Stimulated activated naive CD8-positive, alpha-beta T cell treated with anti-CD3 and anti-CD28 coated beads, Interleukin-15, amount 100 ng/mL, for 72 hours (primary cell): ENCODE results near the gene TMPRSS9.
"Not testable (repeated sequence)": the region's sequence is repeated elsewhere in the genome, so short reads cannot be mapped to it uniquely, and the experiment has no call there.

Source experiments
- ATAC-seq: fragments of 150-1000 bp; cut with Tn5 transposase; 2 replicates; pipeline ENCODE4 v1.10.0; 2021; ENCODE audit warnings: mild to moderate bottlenecking, moderate library complexity
- DNase-seq, 2 donors: peaks; one replicate each; pipeline ENCODE4 v3.0.0; 2021 to 2022
- H3K27ac Mint-ChIP-seq, 2 donors: one replicate each; pipeline ENCODE4 v1.8.0; 2022; ENCODE audit warnings: mild to moderate bottlenecking in 2 of 2, mixed read lengths in 2 of 2, moderate library complexity in 2 of 2
- H3K27me3 Mint-ChIP-seq: one replicate; pipeline ENCODE4 v1.8.0; 2022; ENCODE audit warnings: mixed read lengths
- H3K4me1 Mint-ChIP-seq: one replicate; pipeline ENCODE4 v1.8.0; 2022; ENCODE audit warnings: mild to moderate bottlenecking, mixed read lengths
- H3K4me3 Mint-ChIP-seq, 2 donors: one replicate each; pipeline ENCODE4 v1.8.0; 2022; ENCODE audit warnings: mild to moderate bottlenecking in 2 of 2, mixed read lengths in 2 of 2, moderate library complexity in 1 of 2
- H3K9me3 Mint-ChIP-seq, 2 donors: one replicate each; pipeline ENCODE4 v1.8.0; 2022; ENCODE audit warnings: mixed read lengths in 2 of 2

Gene TMPRSS9

GRCh38 chr19:2345076-2345475 is 15.0 kb upstream of the TMPRSS9 start:
- Mint-ChIP-seq H3K4me1 (no peaks in the 10 kb centered on the region), H3K27ac (peak overlapping the region in 1 of 2 donors; percentile 43), H3K27me3 (no peaks in the 10 kb centered on the region), H3K4me3 (no peak overlapping the region), H3K9me3 (no peaks in the 10 kb centered on the region)
- ATAC-seq (no peak), DNase-seq (no peak)

DNA sequence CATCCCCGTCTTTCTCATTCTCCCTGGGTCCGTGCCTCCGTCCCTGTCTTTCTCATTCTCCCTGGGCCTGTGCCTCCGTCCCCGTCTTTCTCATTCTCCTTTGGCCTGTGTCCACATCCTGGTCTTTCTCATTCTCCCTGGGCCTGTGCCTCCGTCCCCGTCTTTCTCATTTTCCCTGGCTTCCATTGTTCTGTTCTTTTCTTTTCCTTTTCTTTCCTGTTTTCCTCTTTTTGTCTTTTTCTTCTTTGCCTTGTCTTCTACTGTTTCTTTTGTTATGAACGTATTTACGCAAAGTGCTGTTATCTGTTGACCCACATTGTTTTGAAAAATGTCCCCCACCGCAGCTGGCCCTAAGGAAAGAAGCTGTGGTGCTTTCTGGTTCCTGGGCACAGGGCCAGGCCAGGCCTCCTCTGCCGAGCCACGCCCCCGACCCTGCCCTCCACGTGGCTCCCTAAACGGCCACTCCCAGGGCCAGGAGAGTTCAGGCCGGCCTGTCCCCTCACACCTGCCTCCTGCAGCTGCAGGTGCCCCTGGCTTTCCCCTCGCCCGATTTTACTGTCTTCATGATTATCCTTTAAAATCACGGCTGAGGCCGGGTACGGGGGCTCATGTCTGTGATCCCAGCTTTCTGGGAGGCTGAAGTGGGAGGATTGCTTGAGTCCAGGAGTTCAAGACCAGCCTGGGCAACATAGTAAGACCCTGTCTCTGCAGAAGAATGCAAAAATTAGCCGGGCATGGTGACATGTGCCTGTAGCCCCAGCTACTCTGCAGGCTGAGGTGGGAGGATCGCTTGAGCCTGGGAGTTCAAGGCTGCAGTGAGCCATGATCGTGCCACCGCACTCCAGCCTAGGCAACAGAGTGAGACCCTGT is 14.0 kb upstream of the TMPRSS9 start:
- no peaks in the 10 kb centered on the region for H3K9me3 Mint-ChIP-seq
- no peaks in the 10 kb centered on the region for H3K4me1 Mint-ChIP-seq
- ATAC-seq = no peak
- H3K27me3 Mint-ChIP-seq = no peaks in the 10 kb centered on the region
- no peak overlapping the region for H3K27ac Mint-ChIP-seq
- H3K4me3 Mint-ChIP-seq = no peak overlapping the region
- no peak for DNase-seq

- not testable (repeated sequence) for ATAC-seq, H3K4me1 Mint-ChIP-seq, H3K4me3 Mint-ChIP-seq, H3K27ac Mint-ChIP-seq, H3K27me3 Mint-ChIP-seq, H3K9me3 Mint-ChIP-seq, DNase-seq
These were observed 10.2 kb upstream of the TMPRSS9 start for GRCh38 chr19:2349818-2350217.

DNA sequence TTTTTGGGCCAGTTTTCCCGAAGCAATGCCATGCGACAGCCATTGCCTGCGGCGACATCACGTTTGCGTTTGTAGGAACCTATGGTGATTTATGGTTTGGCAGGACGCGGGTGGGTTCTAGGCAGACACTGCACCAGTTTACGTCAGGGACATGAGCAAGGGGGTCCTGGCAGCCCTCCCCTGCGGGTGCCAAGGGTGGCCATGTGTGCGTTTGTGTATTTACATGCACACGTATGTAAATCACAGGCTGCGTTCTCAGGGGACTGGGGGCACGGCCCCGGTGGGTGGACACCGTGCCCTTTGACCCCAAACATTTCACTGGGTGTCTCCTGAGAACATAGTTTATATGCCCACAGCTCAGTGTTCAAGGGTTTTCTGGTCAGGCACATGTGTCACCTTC is 9.4 kb upstream of the TMPRSS9 start:
- Mint-ChIP-seq H3K4me1 (no peaks in the 10 kb centered on the region), H3K9me3 (no peaks in the 10 kb centered on the region), H3K27ac (no peak overlapping the region), H3K4me3 (no peak overlapping the region), H3K27me3 (no peaks in the 10 kb centered on the region)
- ATAC-seq = no peak
- DNase-seq = no peak

- H3K27me3 Mint-ChIP-seq = no peaks in the 10 kb centered on the region
- no peaks in the 10 kb centered on the region for H3K4me1 Mint-ChIP-seq
- peak overlapping the region in 1 of 2 donors; percentile 74 for H3K27ac Mint-ChIP-seq
- DNase-seq = no peak
- H3K4me3 Mint-ChIP-seq = no peak overlapping the region
- H3K9me3 Mint-ChIP-seq = no peaks in the 10 kb centered on the region
- peak; percentile 60 for ATAC-seq
These were observed 8.5 kb upstream of the TMPRSS9 start for GRCh38 chr19:2351591-2351990.

DNA sequence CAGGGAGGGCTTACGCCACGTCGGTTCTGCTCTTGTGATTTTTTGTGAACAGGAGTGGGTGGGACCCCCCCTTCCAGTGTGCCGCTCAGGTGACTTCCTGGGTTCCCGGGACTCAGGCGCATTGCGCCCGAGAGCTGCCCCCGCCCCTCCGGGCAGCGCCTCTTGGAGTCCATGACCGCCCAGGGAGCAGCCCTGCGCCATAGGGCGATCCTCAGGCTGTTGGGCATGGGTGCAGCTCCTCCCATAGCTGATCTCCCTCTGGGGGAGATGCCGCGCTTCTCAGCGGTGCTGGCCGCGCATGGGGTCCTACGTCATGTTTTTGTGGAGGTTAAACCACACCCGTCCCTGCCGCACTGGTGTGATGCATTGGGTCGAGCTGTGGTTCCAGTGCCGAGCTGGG is 7.9 kb upstream of the TMPRSS9 start:
- Mint-ChIP-seq H3K27me3 (no peaks in the 10 kb centered on the region), H3K27ac (no peak overlapping the region), H3K4me1 (no peaks in the 10 kb centered on the region), H3K9me3 (no peaks in the 10 kb centered on the region), H3K4me3 (no peak overlapping the region)
- ATAC-seq = peak; percentile 28
- no peak for DNase-seq

GRCh38 chr19:2353159-2353886 is 6.7 kb upstream of the TMPRSS9 start:
- no peak overlapping the region for H3K4me3 Mint-ChIP-seq
- no peaks in the 10 kb centered on the region for H3K4me1 Mint-ChIP-seq
- ATAC-seq (no peak), DNase-seq (no peak)
- no peak overlapping the region for H3K27ac Mint-ChIP-seq
- no peaks in the 10 kb centered on the region for H3K9me3 Mint-ChIP-seq
- no peaks in the 10 kb centered on the region for H3K27me3 Mint-ChIP-seq

- Mint-ChIP-seq H3K27me3 (no peaks in the 10 kb centered on the region), H3K27ac (peak overlapping the region in 1 of 2 donors; percentile 14), H3K9me3 (no peaks in the 10 kb centered on the region), H3K4me3 (no peak overlapping the region), H3K4me1 (no peaks in the 10 kb centered on the region)
- no peak for ATAC-seq
- DNase-seq = no peak
These were observed 6.0 kb upstream of the TMPRSS9 start for GRCh38 chr19:2353887-2354592.

DNA sequence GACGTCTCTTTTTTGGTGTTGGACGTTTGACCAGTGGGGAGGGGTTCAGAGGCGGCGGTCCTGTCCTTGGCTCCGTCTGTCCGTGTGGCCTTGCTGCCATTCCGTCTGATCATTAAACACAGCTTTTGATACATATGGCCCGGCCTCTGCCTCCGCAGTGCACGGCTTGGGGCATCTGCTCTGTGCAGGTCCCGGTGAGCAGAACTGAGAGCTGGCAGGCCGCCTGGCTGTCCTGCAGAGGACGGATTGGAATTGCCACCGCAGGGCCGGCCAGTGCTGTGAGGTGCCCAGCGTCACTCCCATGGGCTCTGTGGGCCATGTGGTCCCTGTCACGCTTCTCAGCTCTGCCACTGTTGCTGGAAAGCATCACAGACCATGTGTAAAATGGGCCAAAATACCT is 5.4 kb upstream of the TMPRSS9 start:
- Mint-ChIP-seq H3K4me3 (no peak overlapping the region), H3K4me1 (no peaks in the 10 kb centered on the region), H3K27ac (peak overlapping the region in 1 of 2 donors; percentile 14), H3K9me3 (no peaks in the 10 kb centered on the region), H3K27me3 (no peaks in the 10 kb centered on the region)
- DNase-seq = no peak
- ATAC-seq = no peak

DNA sequence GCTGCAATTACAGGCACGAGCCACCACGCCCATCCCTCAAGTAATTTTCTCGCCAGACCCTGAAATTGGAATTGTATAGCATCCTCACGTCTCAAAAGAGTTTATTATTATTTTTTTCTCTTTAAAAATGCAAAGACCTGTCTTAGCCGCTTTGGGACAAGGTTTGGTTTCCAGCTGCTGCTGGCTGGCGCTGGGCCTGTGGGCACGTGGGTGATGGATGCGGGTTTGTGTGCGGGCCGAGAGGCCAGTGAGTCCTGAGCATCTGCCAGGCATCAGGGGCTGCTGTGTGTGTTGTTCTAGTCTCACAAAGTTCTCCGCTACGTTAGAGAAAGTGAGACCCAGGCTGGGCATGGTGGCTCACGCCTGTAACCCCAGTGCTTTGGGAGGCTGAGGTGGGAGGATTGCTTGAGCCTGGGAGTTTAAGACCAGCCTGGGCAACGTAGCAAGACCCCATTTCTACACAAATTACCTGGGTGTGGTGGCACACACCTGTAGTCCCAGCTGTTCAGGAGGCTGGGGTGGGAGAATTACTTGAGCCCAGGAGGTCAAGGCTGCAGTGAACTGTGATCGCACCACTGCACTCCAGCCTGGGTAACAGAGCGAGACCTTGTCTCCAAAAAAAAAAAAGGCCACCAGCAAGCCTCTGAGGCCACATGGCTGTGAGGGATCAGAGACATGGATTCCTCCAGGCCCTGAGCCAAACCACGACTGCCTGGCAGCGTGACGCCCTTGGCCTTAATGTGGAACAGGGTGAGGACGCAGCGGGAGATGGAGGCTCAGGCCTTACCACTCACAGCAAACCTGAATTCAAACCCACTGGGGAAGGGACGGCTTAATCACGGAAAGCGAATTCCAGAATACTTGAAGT is 4.7 kb upstream of the TMPRSS9 start:
- peaks cover 3% of the 10 kb centered on the region for H3K27me3 Mint-ChIP-seq
- H3K4me1 Mint-ChIP-seq = peaks cover 2% of the 10 kb centered on the region
- no peak overlapping the region for H3K4me3 Mint-ChIP-seq
- no peak overlapping the region for H3K27ac Mint-ChIP-seq
- DNase-seq = no peak
- H3K9me3 Mint-ChIP-seq = no peaks in the 10 kb centered on the region
- ATAC-seq = no peak

- H3K4me1 Mint-ChIP-seq = peaks cover 6% of the 10 kb centered on the region
- DNase-seq = no peak
- no peak for ATAC-seq
- H3K27me3 Mint-ChIP-seq = peaks cover 8% of the 10 kb centered on the region
- H3K9me3 Mint-ChIP-seq = no peaks in the 10 kb centered on the region
- peak overlapping the region in 1 of 2 donors; percentile 21 for H3K27ac Mint-ChIP-seq
- H3K4me3 Mint-ChIP-seq = no peak overlapping the region
These were observed 3.9 kb upstream of the TMPRSS9 start for GRCh38 chr19:2356036-2356646.

GRCh38 chr19:2357279-2358206 is 2.5 kb upstream of the TMPRSS9 start:
- H3K27me3 Mint-ChIP-seq = peaks cover 8% of the 10 kb centered on the region
- H3K9me3 Mint-ChIP-seq = no peaks in the 10 kb centered on the region
- no peak for ATAC-seq
- no peak overlapping the region for H3K4me3 Mint-ChIP-seq
- H3K27ac Mint-ChIP-seq = no peak overlapping the region
- peaks cover 6% of the 10 kb centered on the region for H3K4me1 Mint-ChIP-seq
- DNase-seq = no peak

DNA sequence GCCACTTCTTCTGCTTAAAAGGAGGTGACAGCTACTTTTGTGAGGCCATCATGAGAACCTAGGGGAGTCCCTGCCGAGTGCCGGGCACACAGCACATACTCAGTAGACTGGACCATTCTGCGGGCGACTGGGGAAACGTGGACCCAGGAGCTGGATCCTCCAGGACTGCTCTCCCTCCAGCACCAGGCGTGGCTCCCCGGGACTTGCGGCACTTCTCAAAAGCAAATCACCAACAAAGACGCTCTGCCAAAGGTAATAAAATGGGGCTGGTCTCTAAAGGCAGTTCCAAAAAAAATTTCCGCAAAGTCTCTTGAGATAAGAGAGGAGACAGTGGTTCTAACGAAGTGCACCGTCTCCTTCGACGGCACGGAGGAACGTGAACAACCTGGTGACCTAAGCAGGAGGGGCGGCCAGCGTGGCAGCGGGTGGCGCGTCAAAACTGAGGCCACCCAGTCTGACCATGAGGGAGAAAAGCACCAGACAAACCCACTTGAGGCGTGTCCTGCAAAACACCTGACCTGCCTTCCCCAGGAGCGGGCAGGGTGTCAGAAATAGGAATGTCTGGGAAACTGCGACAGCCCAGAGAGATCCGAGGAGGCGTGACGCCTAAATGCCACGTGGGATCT is 1.4 kb upstream of the TMPRSS9 start:
- H3K27me3 Mint-ChIP-seq = peaks cover 8% of the 10 kb centered on the region
- no peak for ATAC-seq

More for the DNA sequence above, 1.4 kb upstream of the TMPRSS9 start:
- DNase-seq = no peak
- no peak overlapping the region for H3K4me3 Mint-ChIP-seq
- H3K27ac Mint-ChIP-seq = no peak overlapping the region
- no peaks in the 10 kb centered on the region for H3K9me3 Mint-ChIP-seq
- H3K4me1 Mint-ChIP-seq = peaks cover 6% of the 10 kb centered on the region
